H1 (cell line): Measurements from ENCODE around the gene DIAPH2. TPM values are rescaled to one million over a fixed set of nuclear protein-coding genes. Genes with fewer than 3 reads are reported as not detected.

Experiments used
- CTCF ChIA-PET: fragments of 300-600 bp; sonication (Branson Sonifier 250); formaldehyde crosslinking; loops from one replicate; lab custom pipeline; 2021; ENCODE audit not compliant: partially characterized antibody; lab: Charles Lee
- POLR2A ChIA-PET: fragments of 300-600 bp; sonication (Branson Sonifier 250); formaldehyde crosslinking; loops from one replicate; lab custom pipeline; 2021; ENCODE audit warnings: inconsistent platforms; ENCODE audit not compliant: partially characterized antibody; lab: Charles Lee
- DNase-seq, 2 experiments: peaks; one replicate each; pipeline versions ENCODE4 v3.0.0 to v3.0.0-alpha.2; 2010 to 2022; ENCODE audit warnings: low spot score in 2 of 2, low read depth in 1 of 2, mixed read lengths in 1 of 2
- FAIRE-seq: peaks from 2 replicates; lab custom pipeline; 2011; peaks lifted over from hg19 to GRCh38; lab: Jason Lieb, UNC
- H2AFZ ChIP-seq: 2 replicates; pipeline ENCODE4 v1.8.1; 2012; ENCODE audit warnings: low read length, inconsistent platforms
- H2AK5ac ChIP-seq: 2 replicates; pipeline ENCODE4 v1.6.1; 2013; ENCODE audit warnings: low read depth, low read length
- H2BK120ac ChIP-seq: replicated peaks from 2 replicates; pipeline ENCODE3; 2013; ENCODE audit warnings: low read depth, low read length, inconsistent platforms
- H2BK12ac ChIP-seq: 2 replicates; pipeline ENCODE4 v1.6.1; 2013; ENCODE audit warnings: low read depth, low read length
- H2BK15ac ChIP-seq: 2 replicates; pipeline ENCODE4 v1.6.1; 2013; ENCODE audit warnings: low read length
- H2BK20ac ChIP-seq: 2 replicates; pipeline ENCODE4 v1.6.1; 2013; ENCODE audit warnings: low read length
- H2BK5ac ChIP-seq: 2 replicates; pipeline ENCODE4 v1.6.1; 2013; ENCODE audit warnings: low read depth, low read length
- H3K14ac ChIP-seq: 2 replicates; pipeline ENCODE4 v1.6.1; 2013; ENCODE audit warnings: inconsistent platforms; ENCODE audit not compliant: insufficient read length
- H3K18ac ChIP-seq: 2 replicates; pipeline ENCODE4 v1.6.1; 2013; ENCODE audit warnings: low read length; ENCODE audit errors: extremely low read depth
- H3K23ac ChIP-seq: 2 replicates; pipeline ENCODE4 v1.6.1; 2013; ENCODE audit warnings: inconsistent platforms; ENCODE audit not compliant: insufficient read length
- H3K23me2 ChIP-seq: 2 replicates; pipeline ENCODE4 v1.6.1; 2013; ENCODE audit warnings: low read depth, low read length
- H3K27ac ChIP-seq: 2 replicates; pipeline ENCODE4 v1.6.1; 2011; ENCODE audit warnings: low read depth, low read length, inconsistent platforms
- H3K27me3 ChIP-seq, 4 experiments: replicated peaks in 1 of 4; 1 replicate in 1 of 4; 2 replicates in 3 of 4; pipeline versions ENCODE4 v1.6.1 to v1.8.1; 2011 to 2013; ENCODE audit warnings: low read length in 3 of 4, mild to moderate bottlenecking in 3 of 4, inconsistent platforms in 2 of 4, mixed read lengths in 2 of 4, moderate library complexity in 1 of 4; ENCODE audit not compliant: control insufficient read depth in 3 of 4, insufficient read depth in 3 of 4; ENCODE audit errors: extremely low read depth in 1 of 4
- H3K36me3 ChIP-seq, 4 experiments: 2 replicates each; pipeline versions ENCODE4 v1.6.1 to v1.8.1; 2011 to 2013; ENCODE audit warnings: mild to moderate bottlenecking in 4 of 4, low read length in 3 of 4, moderate library complexity in 2 of 4, control low read depth in 1 of 4, inconsistent platforms in 1 of 4; ENCODE audit not compliant: insufficient read depth in 4 of 4, control insufficient read depth in 2 of 4
- H3K4ac ChIP-seq: replicated peaks from 2 replicates; pipeline ENCODE3; 2013; ENCODE audit warnings: low read length, low read depth, mixed read lengths, inconsistent platforms; ENCODE audit not compliant: insufficient read length
- H3K4me1 ChIP-seq, 4 experiments: replicated peaks in 1 of 4; 1 replicate in 1 of 4; 2 replicates in 3 of 4; pipeline versions ENCODE4 v1.6.1 to v1.8.1; 2011 to 2013; ENCODE audit warnings: low read length in 3 of 4, inconsistent platforms in 2 of 4, mixed read lengths in 1 of 4; ENCODE audit not compliant: insufficient read depth in 4 of 4, control insufficient read depth in 3 of 4
- H3K4me2 ChIP-seq, 2 experiments: 2 replicates each; pipeline versions ENCODE4 v1.6.1 to v1.8.1; 2011 to 2013; ENCODE audit warnings: low read depth in 2 of 2, low read length in 2 of 2, control low read depth in 1 of 2, inconsistent platforms in 1 of 2, mild to moderate bottlenecking in 1 of 2; ENCODE audit not compliant: insufficient read depth in 1 of 2
- H3K4me3 ChIP-seq, 4 experiments: fragments of 200-600, 300-600 bp in 1 of 4; sonication (generic), shearing (Covaris generic), sonication (Bioruptor Twin) in 1 of 4; 2 replicates each; pipeline versions ENCODE4 v1.5.1 to v1.8.1; 2011 to 2016; ENCODE audit warnings: low read length in 4 of 4, low read depth in 3 of 4, control low read depth in 2 of 4, inconsistent platforms in 2 of 4, mild to moderate bottlenecking in 2 of 4, mixed read lengths in 1 of 4, moderate library complexity in 1 of 4; ENCODE audit not compliant: insufficient read depth in 2 of 4; ENCODE audit errors: extremely low read depth in 1 of 4
- H3K56ac ChIP-seq: replicated peaks from 2 replicates; pipeline ENCODE3; 2013; ENCODE audit warnings: low read depth, mild to moderate bottlenecking, mixed read lengths, low read length, inconsistent platforms; ENCODE audit not compliant: insufficient read length
- H3K79me1 ChIP-seq: 2 replicates; pipeline ENCODE4 v1.6.1; 2013; ENCODE audit warnings: low read depth, low read length, control low read depth
- H3K79me2 ChIP-seq, 2 experiments: 2 replicates each; pipeline versions ENCODE4 v1.6.1 to v1.8.1; 2012 to 2013; ENCODE audit warnings: low read length in 2 of 2, mild to moderate bottlenecking in 2 of 2, inconsistent platforms in 1 of 2; ENCODE audit not compliant: insufficient read depth in 2 of 2, control insufficient read depth in 1 of 2
- H3K9ac ChIP-seq, 4 experiments: replicated peaks in 1 of 4; 1 replicate in 1 of 4; 2 replicates in 3 of 4; pipeline versions ENCODE4 v1.6.1 to v1.8.1; 2011 to 2013; ENCODE audit warnings: low read depth in 3 of 4, low read length in 3 of 4, control low read depth in 2 of 4, mild to moderate bottlenecking in 2 of 4, moderate library complexity in 2 of 4, inconsistent platforms in 1 of 4; ENCODE audit errors: extremely low read depth in 1 of 4
- H3K9me3 ChIP-seq, 2 experiments: 2 replicates each; pipeline versions ENCODE4 v1.6.1 to v1.8.1; 2012 to 2013; ENCODE audit warnings: mild to moderate bottlenecking in 2 of 2, moderate library complexity in 2 of 2, control low read depth in 1 of 2, inconsistent platforms in 1 of 2, low read depth in 1 of 2, low read length in 1 of 2, mixed read lengths in 1 of 2; ENCODE audit not compliant: insufficient read depth in 2 of 2
- H4K20me1 ChIP-seq, 2 experiments: replicated peaks in 1 of 2; 2 replicates each; pipeline versions ENCODE3 to v1.8.1; 2011 to 2013; ENCODE audit warnings: inconsistent platforms in 2 of 2, low read length in 2 of 2, mild to moderate bottlenecking in 1 of 2; ENCODE audit not compliant: insufficient read depth in 2 of 2, control insufficient read depth in 1 of 2
- H4K5ac ChIP-seq: 2 replicates; pipeline ENCODE4 v1.6.1; 2013; ENCODE audit warnings: low read length, low read depth, mixed read lengths, inconsistent platforms; ENCODE audit not compliant: insufficient read length
- H4K8ac ChIP-seq: 2 replicates; pipeline ENCODE4 v1.8.0; 2013; ENCODE audit warnings: mild to moderate bottlenecking, moderate library complexity, low read length, inconsistent platforms; ENCODE audit not compliant: insufficient read depth; ENCODE audit errors: extremely low read depth
- H4K91ac ChIP-seq: replicated peaks from 2 replicates; pipeline ENCODE3; 2013; ENCODE audit warnings: low read length, mixed read lengths, inconsistent platforms; ENCODE audit not compliant: insufficient read length
- CBX8 ChIP-seq: fragments of 300-800, 300-1000 bp; sonication (generic); IDR thresholded peaks from 2 replicates; pipeline ENCODE4 v1.7.1; 2016; ENCODE audit warnings: low read depth, low read length, borderline replicate concordance
- CTBP2 ChIP-seq: IDR thresholded peaks from 2 replicates; pipeline ENCODE4 v1.7.0; 2011; ENCODE audit warnings: borderline replicate concordance, mild to moderate bottlenecking, moderate library complexity, mixed read lengths, low read length; ENCODE audit not compliant: insufficient read depth, insufficient read length
- EGR1 ChIP-seq: IDR thresholded peaks from 2 replicates; pipeline ENCODE4 v1.6.1; 2011; ENCODE audit warnings: low read depth, low read length, borderline replicate concordance
- EZH2 ChIP-seq: fragments of 200-600 bp; sonication (generic); IDR thresholded peaks from 2 replicates; pipeline ENCODE4 v1.7.1; 2012; ENCODE audit warnings: low read depth, mild to moderate bottlenecking, moderate library complexity, low read length, inconsistent platforms; ENCODE audit not compliant: severe bottlenecking
- FOSL1 ChIP-seq: IDR thresholded peaks from 2 replicates; pipeline ENCODE4 v1.6.1; 2011; ENCODE audit warnings: mild to moderate bottlenecking, low read depth, low read length, moderate library complexity; ENCODE audit not compliant: insufficient read depth
- JUN ChIP-seq: IDR thresholded peaks from 2 replicates; pipeline ENCODE4 v1.6.1; 2011; ENCODE audit warnings: low read depth, mild to moderate bottlenecking, improper control_type of control experiment, low read length
- KDM4A ChIP-seq: IDR thresholded peaks from one replicate; pipeline ENCODE4 v1.7.1; 2012; ENCODE audit warnings: low read depth, mild to moderate bottlenecking, moderate library complexity, low read length, inconsistent platforms; ENCODE audit not compliant: severe bottlenecking
- KDM5A ChIP-seq: fragments of 200-600 bp; IDR thresholded peaks from 2 replicates; pipeline ENCODE4 v1.7.1; 2012; ENCODE audit warnings: mild to moderate bottlenecking, low read length, inconsistent platforms, mixed read lengths
- POLR2A ChIP-seq, 2 experiments: IDR thresholded peaks; 1 replicate in 1 of 2; 2 replicates in 1 of 2; pipeline ENCODE4 v1.6.1; 2011; ENCODE audit warnings: low read depth in 2 of 2, low read length in 2 of 2, mild to moderate bottlenecking in 2 of 2; ENCODE audit errors: control extremely low read depth in 1 of 2
- RAD21 ChIP-seq, 2 experiments: IDR thresholded peaks in 1 of 2; conservative IDR thresholded peaks in 1 of 2; 2 replicates each; pipeline ENCODE4 v1.6.1; 2011; ENCODE audit warnings: low read depth in 2 of 2, low read length in 2 of 2, improper control_type of control experiment in 1 of 2, inconsistent platforms in 1 of 2, mild to moderate bottlenecking in 1 of 2, moderate library complexity in 1 of 2
- RFX5 ChIP-seq: IDR thresholded peaks from 2 replicates; pipeline ENCODE4 v1.6.1; 2011; ENCODE audit warnings: low read depth, low read length, improper control_type of control experiment, borderline replicate concordance
- SP1 ChIP-seq: IDR thresholded peaks from 2 replicates; pipeline ENCODE4 v1.6.1; 2011; ENCODE audit warnings: low read depth, low read length
- SP2 ChIP-seq: IDR thresholded peaks from 2 replicates; pipeline ENCODE4 v1.6.1; 2012; ENCODE audit warnings: mild to moderate bottlenecking, low read length, inconsistent platforms
- SP4 ChIP-seq: IDR thresholded peaks from 2 replicates; pipeline ENCODE4 v1.6.1; 2012; ENCODE audit warnings: low read length, inconsistent platforms
- SRF ChIP-seq: IDR thresholded peaks from 2 replicates; pipeline ENCODE4 v1.6.1; 2011; ENCODE audit warnings: mild to moderate bottlenecking, low read depth, low read length, moderate library complexity
- SUZ12 ChIP-seq: fragments of 200-600 bp; sonication (generic); IDR thresholded peaks from 2 replicates; pipeline ENCODE4 v1.6.1; 2012; ENCODE audit warnings: mild to moderate bottlenecking, inconsistent platforms, low read length, moderate library complexity, mixed read lengths
- TEAD4 ChIP-seq: IDR thresholded peaks from 2 replicates; pipeline ENCODE4 v1.6.1; 2012; ENCODE audit warnings: low read depth, low read length, inconsistent platforms, mixed read lengths
- polyA plus RNA-seq, 7 experiments: library from polyadenylated mRNA; depleted of rRNA in 3 of 7; stranded (reverse) in 5 of 7; unstranded in 2 of 7; fragments of >200 nt in 5 of 7; fragments of 200-250 nt in 2 of 7; gene quantifications; 1 replicate in 5 of 7; 2 replicates in 1 of 7; 4 replicates in 1 of 7; pipeline versions ENCODE4 v1.2.1 to v1.2.3, GENCODE V29; 2011 to 2013; ENCODE audit warnings: missing spikeins in 2 of 7, mixed read lengths in 2 of 7
- total RNA-seq: library from RNA; stranded (reverse); fragmentation: NEBNext Ultra II Directional; extraction: Animal tissue kit (Norgen Biotek cat#: 25700); gene quantifications from 2 replicates; pipeline ENCODE4 v1.2.1, GENCODE V29; 2021

DIAPH2 gene
- total and polyA plus RNA-seq, 2 of the 8 experiments (the other 6 are each of a cell fraction or from before 2014, with no cell fraction given): 4.4 to 24.3 TPM

DNA sequence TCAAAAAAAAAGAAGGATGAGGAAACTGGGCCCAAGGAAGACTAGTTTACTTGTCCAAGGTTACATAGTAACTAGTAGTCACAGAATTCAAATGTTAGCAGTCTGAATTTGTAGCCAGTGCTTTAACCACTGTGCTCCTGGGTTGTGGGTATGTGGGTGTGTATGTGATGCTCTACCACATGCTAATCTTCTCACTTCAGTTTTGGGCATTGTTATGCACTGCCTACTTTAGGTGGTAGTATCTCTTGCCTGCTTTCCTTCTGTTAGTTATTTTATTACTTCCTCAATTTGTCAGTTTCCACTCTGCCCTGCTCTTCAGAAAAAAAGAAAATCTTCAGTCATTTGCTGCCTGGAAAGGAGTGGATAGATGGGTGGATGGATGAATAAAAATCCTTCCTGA, 418.3 kb downstream of the DIAPH2 start:
- Histone ChIP-seq H3K4me3 (no peak overlapping the region), H2BK12ac (no peak overlapping the region), H2AFZ (no peak overlapping the region), H2BK20ac (no peak overlapping the region), H3K14ac (no peak overlapping the region), H3K79me1 (no peaks in the 10 kb centered on the region), H3K27ac (no peak overlapping the region), H3K9me3 (no peaks in the 10 kb centered on the region), H3K18ac (no peak overlapping the region), H2BK120ac (no peak overlapping the region), H2BK15ac (no peak overlapping the region), H3K4ac (no peak overlapping the region), H3K79me2 (no peaks in the 10 kb centered on the region), H2AK5ac (no peak overlapping the region), H3K4me1 (no peaks in the 10 kb centered on the region), H3K56ac (no peak overlapping the region), H3K36me3 (no peaks in the 10 kb centered on the region), H2BK5ac (no peak overlapping the region), H4K8ac (no peak overlapping the region), H4K20me1 (no peaks in the 10 kb centered on the region), H3K23me2 (no peaks in the 10 kb centered on the region), H3K9ac (no peak overlapping the region), H4K91ac (no peak overlapping the region), H3K4me2 (no peak overlapping the region), H4K5ac (no peak overlapping the region), H3K27me3 (no peaks in the 10 kb centered on the region), H3K23ac (no peak overlapping the region)
- CTCF ChIA-PET: no interaction called here
- FAIRE-seq (no peak), DNase-seq (no peak)
- POLR2A ChIA-PET: no interaction called here
- TF ChIP-seq RFX5 (no peak), TEAD4 (no peak), CBX8 (no peak), POLR2A (IDR thresholded peaks at IDR 0.05; ENCODE audit: control extremely low read depth in 1 of 2, low read depth in 2 of 2, low read length in 2 of 2) (no peak), EGR1 (no peak), RAD21 (IDR thresholded peaks at IDR 0.05 in 1 of 2, conservative IDR thresholded peaks at IDR 0.05 in 1 of 2; ENCODE audit: low read depth in 2 of 2, low read length in 2 of 2) (no peak), KDM4A (no peak), SP1 (no peak), SP2 (no peak), SRF (no peak), FOSL1 (no peak), EZH2 (no peak), KDM5A (no peak), CTBP2 (no peak), JUN (no peak), SP4 (no peak), SUZ12 (no peak)
